ENCODE measurements around the gene PMS2. TPM values are rescaled to one million over a fixed set of nuclear protein-coding genes. Genes with fewer than 3 reads are reported as not detected.
"Not testable (repeated sequence)": the region's sequence is repeated elsewhere in the genome, so short reads cannot be mapped to it uniquely, and the experiment has no call there.

PMS2 gene
- polyA plus RNA-seq, 4 donors, result 5.4 to 9.2 (median 6.0) TPM

- no peaks in the 10 kb centered on the region for H3K27me3 ChIP-seq (ENCODE audit: control insufficient read depth in 3 of 3, insufficient read depth in 3 of 3, low read length in 3 of 3)
- FAIRE-seq (no peak), DNase-seq (peak in 1 of 2 donors; percentile 97)
- peaks cover 26 to 88% (median 31%) of the 10 kb centered on the region in 3 donors for H3K36me3 ChIP-seq (ENCODE audit: control insufficient read depth in 3 of 3, insufficient read depth in 2 of 3, low read depth in 1 of 3, low read length in 3 of 3)
- no peak overlapping the region for H3K4me3 ChIP-seq (ENCODE audit: low read depth in 1 of 3, low read length in 3 of 3)
- H3K9me3 ChIP-seq (ENCODE audit: control insufficient read depth in 2 of 2, insufficient read depth in 1 of 2, low read depth in 1 of 2, low read length in 1 of 2), result no peaks in the 10 kb centered on the region
- 28 to 68% (median 47%) methylated on average over 7 of the region's 7 CpGs for WGBS, 3 donors
- no peaks in the 10 kb centered on the region for H3K4me1 ChIP-seq (ENCODE audit: control insufficient read depth in 3 of 3, insufficient read depth in 2 of 3, low read depth in 1 of 3, low read length in 2 of 3)
- peak overlapping the region in 2 of 3 donors; percentile 56 to 79 for H3K27ac ChIP-seq (ENCODE audit: low read depth in 1 of 3, low read length in 2 of 3)
Observed at GRCh38 chr7:6023974-6024435, 15.2 kb upstream of the PMS2 start.

GRCh38 chr7:6022707-6023106 lies 13.9 kb upstream of the PMS2 start:
- no peak overlapping the region for H3K27ac ChIP-seq (ENCODE audit: low read depth in 1 of 3, low read length in 2 of 3)
- no peaks in the 10 kb centered on the region for H3K9me3 ChIP-seq (ENCODE audit: control insufficient read depth in 2 of 2, insufficient read depth in 1 of 2, low read depth in 1 of 2, low read length in 1 of 2)
- H3K36me3 ChIP-seq (ENCODE audit: control insufficient read depth in 3 of 3, insufficient read depth in 2 of 3, low read depth in 1 of 3, low read length in 3 of 3), result peaks cover 29 to 92% (median 30%) of the 10 kb centered on the region in 3 donors
- no peaks in the 10 kb centered on the region for H3K4me1 ChIP-seq (ENCODE audit: control insufficient read depth in 3 of 3, insufficient read depth in 2 of 3, low read depth in 1 of 3, low read length in 2 of 3)
- H3K4me3 ChIP-seq (ENCODE audit: low read depth in 1 of 3, low read length in 3 of 3), result no peak overlapping the region
- WGBS, 3 donors, result 70 to 91% (median 88%) methylated on average over 3 of the region's 3 CpGs
- FAIRE-seq (no peak), DNase-seq (no peak)
- H3K27me3 ChIP-seq (ENCODE audit: control insufficient read depth in 3 of 3, insufficient read depth in 3 of 3, low read length in 3 of 3), result no peaks in the 10 kb centered on the region

GRCh38 chr7:6020371-6021286 lies 11.8 kb upstream of the PMS2 start:
- DNase-seq (no peak), FAIRE-seq (no peak)
- 54 to 79% (median 57%) methylated on average over 11 of the region's 11 CpGs for WGBS, 3 donors
- Histone ChIP-seq H3K4me1 (ENCODE audit: control insufficient read depth in 3 of 3, insufficient read depth in 2 of 3, low read depth in 1 of 3, low read length in 2 of 3) (no peaks in the 10 kb centered on the region), H3K36me3 (ENCODE audit: control insufficient read depth in 3 of 3, insufficient read depth in 2 of 3, low read depth in 1 of 3, low read length in 3 of 3) (peaks cover 27 to 91% (median 34%) of the 10 kb centered on the region in 3 donors), H3K27me3 (ENCODE audit: control insufficient read depth in 3 of 3, insufficient read depth in 3 of 3, low read length in 3 of 3) (no peaks in the 10 kb centered on the region), H3K9me3 (ENCODE audit: control insufficient read depth in 2 of 2, insufficient read depth in 1 of 2, low read depth in 1 of 2, low read length in 1 of 2) (no peaks in the 10 kb centered on the region), H3K4me3 (ENCODE audit: low read depth in 1 of 3, low read length in 3 of 3) (no peak overlapping the region), H3K27ac (ENCODE audit: low read depth in 1 of 3, low read length in 2 of 3) (no peak overlapping the region)

- Histone ChIP-seq H3K4me3 (ENCODE audit: low read depth in 1 of 3, low read length in 3 of 3) (no peak overlapping the region), H3K4me1 (ENCODE audit: control insufficient read depth in 3 of 3, insufficient read depth in 2 of 3, low read depth in 1 of 3, low read length in 2 of 3) (peaks cover 0 to 4% (median 4%) of the 10 kb centered on the region in 3 donors), H3K27ac (ENCODE audit: low read depth in 1 of 3, low read length in 2 of 3) (no peak overlapping the region), H3K36me3 (ENCODE audit: control insufficient read depth in 3 of 3, insufficient read depth in 2 of 3, low read depth in 1 of 3, low read length in 3 of 3) (peaks cover 11 to 72% (median 15%) of the 10 kb centered on the region in 3 donors), H3K27me3 (ENCODE audit: control insufficient read depth in 3 of 3, insufficient read depth in 3 of 3, low read length in 3 of 3) (no peaks in the 10 kb centered on the region), H3K9me3 (ENCODE audit: control insufficient read depth in 2 of 2, insufficient read depth in 1 of 2, low read depth in 1 of 2, low read length in 1 of 2) (no peaks in the 10 kb centered on the region)
- no peak for FAIRE-seq
- 91 to 96% (median 93%) methylated on average over 8 of the region's 8 CpGs for WGBS, 3 donors
- DNase-seq, result no peak
Observed at GRCh38 chr7:6016653-6016966, 7.8 kb upstream of the PMS2 start.

- 76 to 81% (median 77%) methylated on average over 8 of the region's 8 CpGs for WGBS, 3 donors
- FAIRE-seq, result no peak
- Histone ChIP-seq H3K36me3 (ENCODE audit: control insufficient read depth in 3 of 3, insufficient read depth in 2 of 3, low read depth in 1 of 3, low read length in 3 of 3) (peaks cover 11 to 69% (median 12%) of the 10 kb centered on the region in 3 donors), H3K27ac (ENCODE audit: low read depth in 1 of 3, low read length in 2 of 3) (no peak overlapping the region), H3K4me3 (ENCODE audit: low read depth in 1 of 3, low read length in 3 of 3) (no peak overlapping the region), H3K4me1 (ENCODE audit: control insufficient read depth in 3 of 3, insufficient read depth in 2 of 3, low read depth in 1 of 3, low read length in 2 of 3) (peaks cover 0 to 4% (median 4%) of the 10 kb centered on the region in 3 donors), H3K27me3 (ENCODE audit: control insufficient read depth in 3 of 3, insufficient read depth in 3 of 3, low read length in 3 of 3) (no peaks in the 10 kb centered on the region), H3K9me3 (ENCODE audit: control insufficient read depth in 2 of 2, insufficient read depth in 1 of 2, low read depth in 1 of 2, low read length in 1 of 2) (no peaks in the 10 kb centered on the region)
- peak in 1 of 2 donors; percentile 29 for DNase-seq
Observed at GRCh38 chr7:6015917-6016652, 7.2 kb upstream of the PMS2 start.

GRCh38 chr7:6012355-6013104 lies 3.7 kb upstream of the PMS2 start:
- peaks cover 2 to 8% (median 4%) of the 10 kb centered on the region in 3 donors for H3K4me1 ChIP-seq (ENCODE audit: control insufficient read depth in 3 of 3, insufficient read depth in 2 of 3, low read depth in 1 of 3, low read length in 2 of 3)
- peaks cover 3 to 40% (median 4%) of the 10 kb centered on the region in 3 donors for H3K36me3 ChIP-seq (ENCODE audit: control insufficient read depth in 3 of 3, insufficient read depth in 2 of 3, low read depth in 1 of 3, low read length in 3 of 3)
- no peak for FAIRE-seq
- peak; percentile 88 to 99 for DNase-seq
- peak overlapping the region; percentile 79 to 92 (median 92) for H3K27ac ChIP-seq (ENCODE audit: low read depth in 1 of 3, low read length in 2 of 3)
- no peaks in the 10 kb centered on the region for H3K9me3 ChIP-seq (ENCODE audit: control insufficient read depth in 2 of 2, insufficient read depth in 1 of 2, low read depth in 1 of 2, low read length in 1 of 2)
- no peak overlapping the region for H3K4me3 ChIP-seq (ENCODE audit: low read depth in 1 of 3, low read length in 3 of 3)
- WGBS, 3 donors, result 19 to 58% (median 30%) methylated on average over 14 of the region's 14 CpGs
- no peaks in the 10 kb centered on the region for H3K27me3 ChIP-seq (ENCODE audit: control insufficient read depth in 3 of 3, insufficient read depth in 3 of 3, low read length in 3 of 3)

GRCh38 chr7:6011541-6011940 lies 2.7 kb upstream of the PMS2 start:
- no peak for DNase-seq
- peaks cover 0 to 30% (median 0%) of the 10 kb centered on the region in 3 donors for H3K36me3 ChIP-seq (ENCODE audit: control insufficient read depth in 3 of 3, insufficient read depth in 2 of 3, low read depth in 1 of 3, low read length in 3 of 3)
- no peak overlapping the region for H3K4me3 ChIP-seq (ENCODE audit: low read depth in 1 of 3, low read length in 3 of 3)
- H3K27me3 ChIP-seq (ENCODE audit: control insufficient read depth in 3 of 3, insufficient read depth in 3 of 3, low read length in 3 of 3), result no peaks in the 10 kb centered on the region
- no peak for FAIRE-seq
- H3K27ac ChIP-seq (ENCODE audit: low read depth in 1 of 3, low read length in 2 of 3), result peak overlapping the region; percentile 79 to 92 (median 92)
- H3K4me1 ChIP-seq (ENCODE audit: control insufficient read depth in 3 of 3, insufficient read depth in 2 of 3, low read depth in 1 of 3, low read length in 2 of 3), result peaks cover 2 to 9% (median 4%) of the 10 kb centered on the region in 3 donors
- 68 to 78% (median 69%) methylated on average over 2 of the region's 2 CpGs for WGBS, 3 donors
- H3K9me3 ChIP-seq (ENCODE audit: control insufficient read depth in 2 of 2, insufficient read depth in 1 of 2, low read depth in 1 of 2, low read length in 1 of 2), result no peaks in the 10 kb centered on the region

GRCh38 chr7:6010370-6010769 lies 1.5 kb upstream of the PMS2 start:
- peak overlapping the region in 1 of 3 donors; percentile 62 for H3K27ac ChIP-seq (ENCODE audit: low read depth in 1 of 3, low read length in 2 of 3)
- not testable (repeated sequence) for H3K9me3 ChIP-seq (ENCODE audit: control insufficient read depth in 2 of 2, insufficient read depth in 1 of 2, low read depth in 1 of 2, low read length in 1 of 2); FAIRE-seq; DNase-seq; H3K4me3 ChIP-seq (ENCODE audit: low read depth in 1 of 3, low read length in 3 of 3); H3K27me3 ChIP-seq (ENCODE audit: control insufficient read depth in 3 of 3, insufficient read depth in 3 of 3, low read length in 3 of 3); H3K4me1 ChIP-seq (ENCODE audit: control insufficient read depth in 3 of 3, insufficient read depth in 2 of 3, low read depth in 1 of 3, low read length in 2 of 3)
- 71 to 89% (median 89%) methylated on average over 8 of the region's 8 CpGs for WGBS, 3 donors
- peaks cover 0 to 22% (median 0%) of the 10 kb centered on the region in 3 donors for H3K36me3 ChIP-seq (ENCODE audit: control insufficient read depth in 3 of 3, insufficient read depth in 2 of 3, low read depth in 1 of 3, low read length in 3 of 3)
